ENCODE results near the gene UCKL1. TPM values are rescaled to one million over a fixed set of nuclear protein-coding genes. Genes with fewer than 3 reads are reported as not detected.

Gene UCKL1
- total RNA-seq, 3 donors from 2014 or later: 24.2 to 44.9 (median 36.3) TPM

GRCh38 chr20:63967330-63968135 is 11.3 kb upstream of the UCKL1 start:
- TF ChIP-seq POLR2A (IDR thresholded peaks at IDR 0.05): no peak
- no peak for TF ChIP-seq POLR2AphosphoS5 (IDR thresholded peaks at IDR 0.05)
- no peak for TF ChIP-seq CTCF (IDR thresholded peaks at IDR 0.05)
- Histone ChIP-seq H3K9me3 (peaks cover 0 to 15% of the 10 kb centered on the region in 2 donors), H3K36me3 (no peaks in the 10 kb centered on the region), H3K27me3 (no peaks in the 10 kb centered on the region), H3K4me1 (peaks cover 0 to 10% of the 10 kb centered on the region in 2 donors), H3K27ac (no peak overlapping the region), H3K4me3 (no peak overlapping the region)
- DNase-seq (ENCODE audit: low spot score in 2 of 2): peak in 1 of 2 donors; percentile 49
- intact Hi-C loops (cut with DNase I; ENCODE audit: low total_unique reads): no loop called here

GRCh38 chr20:63966944-63967322 is 10.7 kb upstream of the UCKL1 start:
- DNase-seq (ENCODE audit: low spot score in 2 of 2): no peak
- Histone ChIP-seq H3K4me1 (peaks cover 0 to 10% of the 10 kb centered on the region in 2 donors), H3K27ac (no peak overlapping the region), H3K36me3 (peaks cover 1% of the 10 kb centered on the region), H3K4me3 (no peak overlapping the region), H3K9me3 (peaks cover 0 to 15% of the 10 kb centered on the region in 2 donors), H3K27me3 (no peaks in the 10 kb centered on the region)
- intact Hi-C loops (cut with DNase I; ENCODE audit: low total_unique reads): no loop called here
- TF ChIP-seq POLR2AphosphoS5 (IDR thresholded peaks at IDR 0.05) (no peak), CTCF (IDR thresholded peaks at IDR 0.05) (no peak), POLR2A (IDR thresholded peaks at IDR 0.05) (no peak)

GRCh38 chr20:63966172-63966943 is 10.1 kb upstream of the UCKL1 start:
- Histone ChIP-seq H3K27me3 (no peaks in the 10 kb centered on the region), H3K4me3 (no peak overlapping the region), H3K4me1 (peaks cover 0 to 10% of the 10 kb centered on the region in 2 donors), H3K9me3 (peaks cover 0 to 15% of the 10 kb centered on the region in 2 donors), H3K36me3 (peaks cover 7% of the 10 kb centered on the region), H3K27ac (no peak overlapping the region)
- TF ChIP-seq POLR2A (IDR thresholded peaks at IDR 0.05) (no peak), CTCF (IDR thresholded peaks at IDR 0.05) (no peak), POLR2AphosphoS5 (IDR thresholded peaks at IDR 0.05) (no peak)
- intact Hi-C loops (cut with DNase I; ENCODE audit: low total_unique reads): no loop called here
- peak in 1 of 2 donors; percentile 49 for DNase-seq (ENCODE audit: low spot score in 2 of 2)

GRCh38 chr20:63964412-63964811 is 8.2 kb upstream of the UCKL1 start:
- Histone ChIP-seq H3K9me3 (peaks cover 0 to 15% of the 10 kb centered on the region in 2 donors), H3K4me3 (no peak overlapping the region), H3K36me3 (peaks cover 8% of the 10 kb centered on the region), H3K4me1 (peaks cover 0 to 10% of the 10 kb centered on the region in 2 donors), H3K27ac (no peak overlapping the region), H3K27me3 (no peaks in the 10 kb centered on the region)
- no peak for DNase-seq (ENCODE audit: low spot score in 2 of 2)
- intact Hi-C loops (cut with DNase I; ENCODE audit: low total_unique reads): no loop called here
- TF ChIP-seq POLR2AphosphoS5 (IDR thresholded peaks at IDR 0.05) (no peak), POLR2A (IDR thresholded peaks at IDR 0.05) (no peak), CTCF (IDR thresholded peaks at IDR 0.05) (no peak)
